ENCODE data around the gene INSYN2A.

INSYN2A gene

GRCh38 chr10:127221281-127221680, 24.9 kb upstream of the INSYN2A start:
- no peak for TF ChIP-seq TAF1 (IDR thresholded peaks at IDR 0.05; ENCODE audit: borderline replicate concordance, insufficient read depth, low read length)
- no peak for TF ChIP-seq POLR2AphosphoS5 (IDR thresholded peaks at IDR 0.05; ENCODE audit: low read depth, low read length)
- no peak for TF ChIP-seq SIN3A (IDR thresholded peaks at IDR 0.05; ENCODE audit: borderline replicate concordance, insufficient read depth, low read length)
- TF ChIP-seq FOXP2 (optimal IDR thresholded peaks at IDR 0.05; ENCODE audit: borderline replicate concordance, extremely low read depth, extremely low read length, insufficient read depth): no peak
- TF ChIP-seq, protein P1, sequence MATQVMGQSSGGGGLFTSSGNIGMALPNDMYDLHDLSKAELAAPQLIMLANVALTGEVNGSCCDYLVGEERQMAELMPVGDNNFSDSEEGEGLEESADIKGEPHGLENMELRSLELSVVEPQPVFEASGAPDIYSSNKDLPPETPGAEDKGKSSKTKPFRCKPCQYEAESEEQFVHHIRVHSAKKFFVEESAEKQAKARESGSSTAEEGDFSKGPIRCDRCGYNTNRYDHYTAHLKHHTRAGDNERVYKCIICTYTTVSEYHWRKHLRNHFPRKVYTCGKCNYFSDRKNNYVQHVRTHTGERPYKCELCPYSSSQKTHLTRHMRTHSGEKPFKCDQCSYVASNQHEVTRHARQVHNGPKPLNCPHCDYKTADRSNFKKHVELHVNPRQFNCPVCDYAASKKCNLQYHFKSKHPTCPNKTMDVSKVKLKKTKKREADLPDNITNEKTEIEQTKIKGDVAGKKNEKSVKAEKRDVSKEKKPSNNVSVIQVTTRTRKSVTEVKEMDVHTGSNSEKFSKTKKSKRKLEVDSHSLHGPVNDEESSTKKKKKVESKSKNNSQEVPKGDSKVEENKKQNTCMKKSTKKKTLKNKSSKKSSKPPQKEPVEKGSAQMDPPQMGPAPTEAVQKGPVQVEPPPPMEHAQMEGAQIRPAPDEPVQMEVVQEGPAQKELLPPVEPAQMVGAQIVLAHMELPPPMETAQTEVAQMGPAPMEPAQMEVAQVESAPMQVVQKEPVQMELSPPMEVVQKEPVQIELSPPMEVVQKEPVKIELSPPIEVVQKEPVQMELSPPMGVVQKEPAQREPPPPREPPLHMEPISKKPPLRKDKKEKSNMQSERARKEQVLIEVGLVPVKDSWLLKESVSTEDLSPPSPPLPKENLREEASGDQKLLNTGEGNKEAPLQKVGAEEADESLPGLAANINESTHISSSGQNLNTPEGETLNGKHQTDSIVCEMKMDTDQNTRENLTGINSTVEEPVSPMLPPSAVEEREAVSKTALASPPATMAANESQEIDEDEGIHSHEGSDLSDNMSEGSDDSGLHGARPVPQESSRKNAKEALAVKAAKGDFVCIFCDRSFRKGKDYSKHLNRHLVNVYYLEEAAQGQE (IDR thresholded peaks at IDR 0.05; ENCODE audit: insufficient read depth in 1 of 2, low read depth in 2 of 2, low read length in 2 of 2): no peak

DNA sequence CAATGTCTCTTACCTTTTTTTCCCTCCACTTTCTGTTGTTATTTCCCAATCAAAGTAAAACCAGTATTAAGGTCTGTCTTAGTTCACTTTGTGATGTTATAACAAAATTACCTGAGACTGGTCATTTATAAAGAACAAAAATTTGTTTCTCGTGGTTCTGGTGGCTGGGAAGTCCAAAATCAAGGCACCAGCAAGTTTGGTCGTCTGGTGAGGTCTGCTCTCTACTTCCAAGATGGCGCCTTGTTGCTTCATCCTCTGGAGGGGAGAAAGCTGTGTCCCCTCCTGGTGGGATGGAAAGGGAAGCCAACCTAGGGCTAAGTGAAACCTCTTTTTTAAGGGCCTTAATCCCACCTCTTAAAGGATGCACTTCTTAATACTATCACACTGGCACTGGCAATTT, 22.3 kb upstream of the INSYN2A start:
- TF ChIP-seq, protein P1 (IDR thresholded peaks at IDR 0.05; ENCODE audit: insufficient read depth in 1 of 2, low read depth in 2 of 2, low read length in 2 of 2): no peak
- TF ChIP-seq POLR2AphosphoS5 (IDR thresholded peaks at IDR 0.05; ENCODE audit: low read depth, low read length) (no peak), TAF1 (IDR thresholded peaks at IDR 0.05; ENCODE audit: borderline replicate concordance, insufficient read depth, low read length) (no peak), FOXP2 (optimal IDR thresholded peaks at IDR 0.05; ENCODE audit: borderline replicate concordance, extremely low read depth, extremely low read length, insufficient read depth) (no peak), SIN3A (IDR thresholded peaks at IDR 0.05; ENCODE audit: borderline replicate concordance, insufficient read depth, low read length) (no peak)

GRCh38 chr10:127216786-127217185, 20.4 kb upstream of the INSYN2A start:
- TF ChIP-seq TAF1 (IDR thresholded peaks at IDR 0.05; ENCODE audit: borderline replicate concordance, insufficient read depth, low read length) (no peak), FOXP2 (optimal IDR thresholded peaks at IDR 0.05; ENCODE audit: borderline replicate concordance, extremely low read depth, extremely low read length, insufficient read depth) (no peak), SIN3A (IDR thresholded peaks at IDR 0.05; ENCODE audit: borderline replicate concordance, insufficient read depth, low read length) (no peak), POLR2AphosphoS5 (IDR thresholded peaks at IDR 0.05; ENCODE audit: low read depth, low read length) (no peak)
- TF ChIP-seq, protein P1 (IDR thresholded peaks at IDR 0.05; ENCODE audit: insufficient read depth in 1 of 2, low read depth in 2 of 2, low read length in 2 of 2): no peak

DNA sequence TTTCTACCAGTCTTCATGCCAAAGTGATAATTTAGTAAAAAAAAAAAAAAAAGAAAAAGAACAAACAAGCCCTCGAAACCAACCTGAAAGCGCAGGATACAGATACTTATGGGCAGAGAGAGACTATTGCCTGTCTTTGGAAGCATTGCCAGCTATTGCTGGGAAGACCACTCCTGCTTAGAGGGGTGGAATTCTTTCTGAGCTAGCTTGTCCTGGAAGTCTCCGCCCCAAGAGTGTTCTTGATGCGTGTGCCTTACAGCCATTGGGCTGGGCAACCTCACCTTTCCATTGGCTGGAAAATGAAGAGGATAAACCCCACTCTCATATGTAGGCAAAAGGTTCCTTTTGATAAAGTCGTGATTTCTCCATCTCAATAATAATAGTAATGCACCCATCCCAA, 19.9 kb upstream of the INSYN2A start:
- TF ChIP-seq FOXP2 (optimal IDR thresholded peaks at IDR 0.05; ENCODE audit: borderline replicate concordance, extremely low read depth, extremely low read length, insufficient read depth): no peak

GRCh38 chr10:127215866-127216265, 19.5 kb upstream of the INSYN2A start:
- no peak for TF ChIP-seq POLR2AphosphoS5 (IDR thresholded peaks at IDR 0.05; ENCODE audit: low read depth, low read length)
- no peak for TF ChIP-seq SIN3A (IDR thresholded peaks at IDR 0.05; ENCODE audit: borderline replicate concordance, insufficient read depth, low read length)
- TF ChIP-seq FOXP2 (optimal IDR thresholded peaks at IDR 0.05; ENCODE audit: borderline replicate concordance, extremely low read depth, extremely low read length, insufficient read depth): no peak
- TF ChIP-seq TAF1 (IDR thresholded peaks at IDR 0.05; ENCODE audit: borderline replicate concordance, insufficient read depth, low read length): no peak
- TF ChIP-seq, protein P1 (IDR thresholded peaks at IDR 0.05; ENCODE audit: insufficient read depth in 1 of 2, low read depth in 2 of 2, low read length in 2 of 2): no peak

Measured in PFSK-1 (cell line).